Trophoblast cell (in vitro differentiated cells and primary cell): ENCODE measurements around the gene LRFN4.

Experiments used
- DNase-seq, 2 donors: peaks; one replicate each; pipeline ENCODE4 v3.0.0-alpha.2; 2016
- H2AFZ ChIP-seq: 2 replicates; pipeline ENCODE4 v1.6.1; 2013; ENCODE audit warnings: low read length, moderate library complexity, mild to moderate bottlenecking; ENCODE audit not compliant: insufficient read depth, poor library complexity
- H2AK5ac ChIP-seq: 2 replicates; pipeline ENCODE4 v1.6.1; 2013; ENCODE audit warnings: mild to moderate bottlenecking, low read length
- H2BK120ac ChIP-seq: 2 replicates; pipeline ENCODE4 v1.6.1; 2013; ENCODE audit warnings: low read length, mild to moderate bottlenecking, moderate library complexity; ENCODE audit not compliant: insufficient read depth, poor library complexity
- H2BK12ac ChIP-seq: 2 replicates; pipeline ENCODE4 v1.6.1; 2013; ENCODE audit warnings: mild to moderate bottlenecking, low read length, moderate library complexity
- H2BK5ac ChIP-seq: 2 replicates; pipeline ENCODE4 v1.6.1; 2013; ENCODE audit warnings: low read length, low read depth, moderate library complexity, mild to moderate bottlenecking; ENCODE audit not compliant: poor library complexity
- H3K14ac ChIP-seq: 2 replicates; pipeline ENCODE4 v1.6.1; 2013; ENCODE audit warnings: mild to moderate bottlenecking, low read length
- H3K18ac ChIP-seq: 2 replicates; pipeline ENCODE4 v1.6.1; 2013; ENCODE audit warnings: mild to moderate bottlenecking, low read length
- H3K23ac ChIP-seq: 2 replicates; pipeline ENCODE4 v1.6.1; 2013; ENCODE audit warnings: low read length
- H3K27ac ChIP-seq: 2 replicates; pipeline ENCODE4 v1.5.1; 2013; ENCODE audit warnings: low read depth, mild to moderate bottlenecking, inconsistent platforms, low read length, moderate library complexity
- H3K27me3 ChIP-seq: 2 replicates; pipeline ENCODE4 v1.6.1; 2013; ENCODE audit warnings: inconsistent platforms, mild to moderate bottlenecking, low read length, moderate library complexity; ENCODE audit not compliant: insufficient read depth
- H3K36me3 ChIP-seq, 2 experiments: 1 replicate in 1 of 2; 2 replicates in 1 of 2; pipeline ENCODE4 v1.6.1; 2013; ENCODE audit warnings: low read length in 2 of 2, mild to moderate bottlenecking in 2 of 2, moderate library complexity in 1 of 2; ENCODE audit not compliant: insufficient read depth in 2 of 2, control insufficient read depth in 1 of 2
- H3K4ac ChIP-seq: 2 replicates; pipeline ENCODE4 v1.6.1; 2013; ENCODE audit warnings: low read depth, mild to moderate bottlenecking, low read length, moderate library complexity
- H3K4me1 ChIP-seq, 2 experiments: 1 replicate in 1 of 2; 2 replicates in 1 of 2; pipeline ENCODE4 v1.6.1; 2013; ENCODE audit warnings: low read length in 2 of 2, mild to moderate bottlenecking in 2 of 2, moderate library complexity in 1 of 2; ENCODE audit not compliant: insufficient read depth in 2 of 2, control insufficient read depth in 1 of 2
- H3K4me2 ChIP-seq: 2 replicates; pipeline ENCODE4 v1.6.1; 2013; ENCODE audit warnings: inconsistent platforms, mild to moderate bottlenecking, low read length, moderate library complexity
- H3K4me3 ChIP-seq: 2 replicates; pipeline ENCODE4 v1.5.1; 2013; ENCODE audit warnings: mild to moderate bottlenecking, low read depth, low read length, inconsistent platforms
- H3K79me1 ChIP-seq: one replicate; pipeline ENCODE4 v1.6.1; 2013; ENCODE audit warnings: low read length
- H3K79me2 ChIP-seq: 2 replicates; pipeline ENCODE4 v1.6.1; 2013; ENCODE audit warnings: low read length, mild to moderate bottlenecking; ENCODE audit not compliant: control insufficient read depth, insufficient read depth, poor library complexity
- H3K9ac ChIP-seq: 2 replicates; pipeline ENCODE4 v1.6.1; 2013; ENCODE audit warnings: mild to moderate bottlenecking, low read length
- H3K9me3 ChIP-seq: 2 replicates; pipeline ENCODE4 v1.6.1; 2013; ENCODE audit warnings: low read depth, mild to moderate bottlenecking, control low read depth, inconsistent platforms, low read length; ENCODE audit not compliant: insufficient read depth
- H4K12ac ChIP-seq: 2 replicates; pipeline ENCODE4 v1.6.1; 2013; ENCODE audit warnings: low read depth, mild to moderate bottlenecking, low read length, moderate library complexity
- H4K8ac ChIP-seq: 2 replicates; pipeline ENCODE4 v1.6.1; 2013; ENCODE audit warnings: low read depth, mild to moderate bottlenecking, low read length, moderate library complexity
- H4K91ac ChIP-seq: one replicate; pipeline ENCODE4 v1.6.1; 2013; ENCODE audit warnings: low read depth, mild to moderate bottlenecking, low read length, moderate library complexity
- WGBS: extraction: QIAGEN DNeasy Blood & Tissue Kit; methylation state at CpG from one replicate; pipeline ENCODE4 v1.1.7; 2013; ENCODE audit warnings: missing lambda C conversion rate; ENCODE audit not compliant: insufficient read length, insufficient coverage; ENCODE audit errors: extremely low coverage; 5-methylcytosine and 5-hydroxymethylcytosine counted together

Gene LRFN4

GRCh38 chr11:66860449-66860831, 3.6 kb downstream of the LRFN4 start:
- no peak overlapping the region for H4K12ac ChIP-seq
- no peak overlapping the region for H3K4me2 ChIP-seq
- H2AK5ac ChIP-seq = no peak overlapping the region
- H3K79me2 ChIP-seq = peaks cover 4% of the 10 kb centered on the region
- no peak overlapping the region for H3K23ac ChIP-seq
- no peak overlapping the region for H2AFZ ChIP-seq
- H3K4me3 ChIP-seq = no peak overlapping the region
- no CpG with 5 or more reads among the region's 18 CpGs for WGBS
- no peaks in the 10 kb centered on the region for H3K9me3 ChIP-seq
- no peak overlapping the region for H3K18ac ChIP-seq
- H3K36me3 ChIP-seq = peaks cover 2 to 12% of the 10 kb centered on the region in 2 experiments
- H4K8ac ChIP-seq = no peak overlapping the region
- H3K4ac ChIP-seq = no peak overlapping the region
- peaks cover 6% of the 10 kb centered on the region for H3K79me1 ChIP-seq
- no peak overlapping the region for H3K9ac ChIP-seq
- no peak overlapping the region for H2BK12ac ChIP-seq
- no peak overlapping the region for H2BK5ac ChIP-seq
- H3K4me1 ChIP-seq = peaks cover 4 to 8% of the 10 kb centered on the region in 2 experiments
- H4K91ac ChIP-seq = no peak overlapping the region
- H2BK120ac ChIP-seq = no peak overlapping the region
- H3K14ac ChIP-seq = no peak overlapping the region
- H3K27me3 ChIP-seq = no peaks in the 10 kb centered on the region
- no peak for DNase-seq
- H3K27ac ChIP-seq = no peak overlapping the region

- Histone ChIP-seq H4K12ac (no peak overlapping the region), H3K4me3 (no peak overlapping the region), H4K8ac (no peak overlapping the region), H3K36me3 (peaks cover 2 to 12% of the 10 kb centered on the region in 2 experiments), H3K79me1 (no peaks in the 10 kb centered on the region), H3K23ac (no peak overlapping the region), H3K27ac (no peak overlapping the region), H3K18ac (no peak overlapping the region), H3K4me1 (peaks cover 0 to 3% of the 10 kb centered on the region in 2 experiments), H3K14ac (no peak overlapping the region), H2BK5ac (no peak overlapping the region), H3K79me2 (no peaks in the 10 kb centered on the region), H3K27me3 (no peaks in the 10 kb centered on the region), H2AK5ac (no peak overlapping the region), H3K9me3 (no peaks in the 10 kb centered on the region), H3K9ac (no peak overlapping the region), H3K4ac (no peak overlapping the region), H2AFZ (no peak overlapping the region), H4K91ac (no peak overlapping the region), H3K4me2 (no peak overlapping the region), H2BK12ac (no peak overlapping the region), H2BK120ac (no peak overlapping the region)
- DNase-seq = no peak
- WGBS = no CpG with 5 or more reads among the region's 32 CpGs
Measured at GRCh38 chr11:66861038-66861773, 4.3 kb downstream of the LRFN4 start.

GRCh38 chr11:66861774-66862558, 5.1 kb downstream of the LRFN4 start:
- Histone ChIP-seq H4K8ac (no peak overlapping the region), H3K4me1 (peaks cover 0 to 3% of the 10 kb centered on the region in 2 experiments), H3K27ac (no peak overlapping the region), H3K14ac (no peak overlapping the region), H3K18ac (no peak overlapping the region), H3K36me3 (peaks cover 2 to 12% of the 10 kb centered on the region in 2 experiments), H3K4me3 (no peak overlapping the region), H2AFZ (no peak overlapping the region), H3K9ac (no peak overlapping the region), H3K23ac (no peak overlapping the region), H3K4ac (no peak overlapping the region), H3K27me3 (no peaks in the 10 kb centered on the region), H2BK120ac (no peak overlapping the region), H3K9me3 (no peaks in the 10 kb centered on the region), H4K12ac (no peak overlapping the region), H3K79me1 (no peaks in the 10 kb centered on the region), H3K4me2 (no peak overlapping the region), H3K79me2 (no peaks in the 10 kb centered on the region), H2AK5ac (no peak overlapping the region), H4K91ac (no peak overlapping the region), H2BK5ac (no peak overlapping the region), H2BK12ac (no peak overlapping the region)
- no peak for DNase-seq
- no CpG with 5 or more reads among the region's 30 CpGs for WGBS

GRCh38 chr11:66862559-66863037, 5.7 kb downstream of the LRFN4 start:
- no peak overlapping the region for H2BK12ac ChIP-seq
- H3K14ac ChIP-seq = no peak overlapping the region

More at GRCh38 chr11:66862559-66863037, 5.7 kb downstream of the LRFN4 start:
- no peak for DNase-seq
- no peak overlapping the region for H4K91ac ChIP-seq
- no peak overlapping the region for H3K18ac ChIP-seq
- H2AFZ ChIP-seq = no peak overlapping the region
- H4K8ac ChIP-seq = no peak overlapping the region
- H3K9ac ChIP-seq = no peak overlapping the region
- H3K79me2 ChIP-seq = no peaks in the 10 kb centered on the region
- no peak overlapping the region for H3K27ac ChIP-seq
- H3K4ac ChIP-seq = no peak overlapping the region
- no peak overlapping the region for H3K4me2 ChIP-seq
- no CpG with 5 or more reads among the region's 11 CpGs for WGBS
- H3K23ac ChIP-seq = no peak overlapping the region
- no peak overlapping the region for H3K4me3 ChIP-seq
- H2AK5ac ChIP-seq = no peak overlapping the region
- no peaks in the 10 kb centered on the region for H3K79me1 ChIP-seq
- no peaks in the 10 kb centered on the region for H3K9me3 ChIP-seq
- no peaks in the 10 kb centered on the region for H3K27me3 ChIP-seq
- H2BK120ac ChIP-seq = no peak overlapping the region
- peaks cover 2 to 12% of the 10 kb centered on the region in 2 experiments for H3K36me3 ChIP-seq
- H3K4me1 ChIP-seq = peaks cover 0 to 1% of the 10 kb centered on the region in 2 experiments
- H4K12ac ChIP-seq = no peak overlapping the region
- no peak overlapping the region for H2BK5ac ChIP-seq
